ENCODE data around the gene ALX4.

The ALX4 gene

DNA sequence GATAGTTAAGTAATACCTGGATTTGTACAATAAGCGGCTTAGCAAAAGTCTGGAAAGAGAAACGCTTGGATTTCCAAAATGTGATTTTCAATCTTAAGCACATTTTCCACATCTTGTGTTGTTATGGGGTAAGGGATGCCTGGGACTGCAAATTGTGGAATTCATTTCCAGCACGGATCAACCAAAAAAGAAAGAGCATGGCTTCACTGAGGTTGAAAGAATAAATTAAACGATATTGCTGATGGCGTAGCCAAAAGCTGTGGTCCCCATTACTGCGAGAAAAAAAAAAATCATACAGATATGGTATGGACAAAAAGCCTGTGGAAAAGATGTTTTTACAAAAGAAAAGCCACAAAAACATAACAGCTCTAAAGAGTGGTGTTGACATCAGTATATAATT lies 26.0 kb upstream of the ALX4 start:
- in situ Hi-C loops (cut with MboI; ENCODE audit: low sequenced_read_pairs) = no loop called here

- in situ Hi-C loops (cut with MboI; ENCODE audit: low sequenced_read_pairs) = no loop called here
Observed at GRCh38 chr11:44335052-44335760, 25.3 kb upstream of the ALX4 start.

GRCh38 chr11:44334356-44335004 lies 24.5 kb upstream of the ALX4 start:
- in situ Hi-C loops (cut with MboI; ENCODE audit: low sequenced_read_pairs) = no loop called here

- in situ Hi-C loops (cut with MboI; ENCODE audit: low sequenced_read_pairs) = no loop called here
Observed at GRCh38 chr11:44333271-44334218, 23.6 kb upstream of the ALX4 start.

- in situ Hi-C loops (cut with MboI; ENCODE audit: low sequenced_read_pairs) = no loop called here
Observed at GRCh38 chr11:44332665-44333064, 22.7 kb upstream of the ALX4 start.

- in situ Hi-C loops (cut with MboI; ENCODE audit: low sequenced_read_pairs) = no loop called here
Observed at GRCh38 chr11:44329472-44330230, 19.7 kb upstream of the ALX4 start.

DNA sequence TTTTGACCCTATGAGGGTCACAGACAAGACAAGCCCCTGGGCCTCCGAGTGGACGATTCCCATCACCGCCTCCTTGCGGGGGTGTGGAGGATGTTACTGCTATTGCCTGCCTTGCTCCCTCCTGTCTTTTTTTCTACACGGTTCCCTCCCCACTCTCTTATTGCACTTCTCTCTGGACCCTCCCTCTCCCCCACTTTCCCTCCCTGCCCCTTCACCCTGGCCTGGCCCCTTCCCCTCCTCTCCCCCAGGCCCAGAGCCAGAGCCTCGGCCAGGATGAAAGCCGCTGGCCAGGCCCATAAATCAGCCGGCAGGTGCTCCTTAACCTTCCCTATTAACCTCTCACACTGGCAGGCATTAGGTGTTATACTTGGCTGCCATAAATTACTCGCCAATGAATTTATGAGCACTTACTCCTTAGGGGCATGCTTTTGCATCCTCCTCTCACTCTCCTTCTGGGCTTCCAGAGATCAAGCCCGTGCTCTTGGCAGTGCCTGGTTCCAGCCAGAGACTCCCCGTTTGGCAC lies 18.3 kb upstream of the ALX4 start:
- in situ Hi-C loops (cut with MboI; ENCODE audit: low sequenced_read_pairs) = no loop called here

- in situ Hi-C loops (cut with MboI; ENCODE audit: low sequenced_read_pairs) = no loop called here
Observed at GRCh38 chr11:44327730-44328129, 17.8 kb upstream of the ALX4 start.

- in situ Hi-C loops (cut with MboI; ENCODE audit: low sequenced_read_pairs) = no loop called here
Observed at GRCh38 chr11:44326615-44327475, 16.9 kb upstream of the ALX4 start.

DNA sequence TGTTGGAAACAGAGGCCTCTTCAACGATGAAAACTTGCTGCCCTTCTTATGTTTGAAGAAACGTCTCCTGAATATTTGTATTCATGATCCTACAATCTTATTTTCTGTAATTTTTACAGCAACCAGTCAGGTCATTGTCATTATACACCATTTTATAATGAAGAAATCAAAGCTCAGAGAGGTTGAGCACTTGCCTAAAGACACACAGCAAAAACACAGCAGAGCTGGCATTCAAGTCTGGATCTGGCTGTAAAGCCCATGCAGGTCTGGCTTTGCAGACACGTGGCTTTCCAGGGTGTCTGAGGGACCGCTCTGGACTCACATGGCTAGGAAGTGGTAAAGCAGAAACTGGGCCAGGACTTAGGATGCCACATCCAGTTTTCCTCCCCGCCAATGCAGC lies 15.8 kb upstream of the ALX4 start:
- in situ Hi-C loops (cut with MboI; ENCODE audit: low sequenced_read_pairs) = no loop called here

DNA sequence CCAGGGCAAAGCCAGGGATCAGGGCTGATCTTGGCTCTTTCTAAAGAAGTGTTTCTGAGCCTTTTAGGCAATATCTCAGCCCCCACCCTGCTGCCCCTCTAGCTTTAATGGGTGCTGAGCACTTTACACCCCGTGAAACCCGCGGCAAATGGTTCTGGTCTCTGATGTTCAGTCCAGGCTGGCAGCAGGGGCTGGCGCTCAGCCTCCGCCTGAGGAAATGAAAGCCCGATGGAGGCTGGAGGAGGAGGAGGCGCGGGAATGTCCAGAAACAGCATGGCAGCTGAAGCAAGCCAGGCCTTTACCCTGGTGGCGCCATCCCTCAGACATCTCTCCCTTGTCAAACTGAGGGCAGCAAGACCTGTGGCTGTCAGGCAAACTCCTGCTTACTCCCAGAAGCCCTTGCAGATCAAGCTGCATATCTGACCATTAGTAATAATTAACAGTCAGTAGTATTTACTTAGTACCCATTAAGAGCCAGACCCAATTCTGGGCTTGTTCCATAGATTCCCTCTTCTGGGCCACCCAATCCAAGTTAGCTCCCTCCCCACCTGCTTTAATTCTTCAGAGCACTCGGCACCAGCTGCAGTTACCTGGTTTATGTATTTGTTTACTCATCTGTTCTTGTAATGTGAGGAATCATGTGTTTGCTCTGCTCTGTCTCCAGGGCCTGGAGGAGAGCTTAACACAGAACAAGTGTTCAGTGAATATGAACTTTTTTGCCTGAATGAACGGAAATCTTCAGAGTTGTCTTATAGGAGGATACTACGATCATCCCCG lies 15.0 kb upstream of the ALX4 start:
- in situ Hi-C loops (cut with MboI; ENCODE audit: low sequenced_read_pairs) = no loop called here

DNA sequence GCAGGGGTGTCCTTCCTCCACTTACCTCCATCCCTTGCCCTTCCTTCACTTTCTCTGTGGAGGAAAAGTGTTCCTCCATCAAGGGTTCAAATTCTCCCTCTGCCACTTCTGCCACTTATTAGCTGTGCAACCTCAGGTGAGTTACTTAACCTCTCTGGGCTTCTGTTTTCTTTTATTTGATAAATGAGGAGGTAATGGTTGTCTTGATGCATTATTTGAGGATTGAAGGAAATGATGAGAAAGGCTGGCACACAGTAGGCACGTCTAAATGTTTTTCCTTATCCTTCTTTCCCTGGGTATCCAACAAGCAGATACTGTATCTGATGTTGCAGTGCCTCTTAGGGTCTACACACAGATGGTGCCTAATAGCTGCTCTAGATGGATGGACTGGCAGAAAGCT lies 14.3 kb upstream of the ALX4 start:
- in situ Hi-C loops (cut with MboI; ENCODE audit: low sequenced_read_pairs) = no loop called here

DNA sequence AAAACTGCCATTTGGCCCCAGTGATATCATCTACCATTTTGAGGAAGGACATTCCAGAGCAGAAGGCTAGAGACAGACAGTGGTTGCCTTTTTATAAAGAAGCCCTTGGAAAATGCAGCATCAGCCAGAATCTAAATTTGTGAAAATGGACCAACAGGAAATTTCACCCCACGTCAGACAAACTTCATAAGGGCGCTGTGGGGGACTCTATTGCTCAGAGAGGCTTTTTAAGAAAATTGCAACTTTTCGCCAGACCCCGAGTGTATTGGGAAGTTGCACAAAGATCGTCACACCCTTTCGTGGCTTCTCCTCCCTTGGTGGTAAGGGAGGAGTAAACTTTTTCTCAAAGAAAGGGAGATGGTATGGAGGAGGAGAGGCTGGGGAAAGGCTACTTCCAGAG lies 12.3 kb upstream of the ALX4 start:
- in situ Hi-C loops (cut with MboI; ENCODE audit: low sequenced_read_pairs) = no loop called here

GRCh38 chr11:44321059-44321458 lies 11.1 kb upstream of the ALX4 start:
- in situ Hi-C loops (cut with MboI; ENCODE audit: low sequenced_read_pairs) = no loop called here

- in situ Hi-C loops (cut with MboI; ENCODE audit: low sequenced_read_pairs) = no loop called here
Observed at GRCh38 chr11:44320289-44320973, 10.5 kb upstream of the ALX4 start.

DNA sequence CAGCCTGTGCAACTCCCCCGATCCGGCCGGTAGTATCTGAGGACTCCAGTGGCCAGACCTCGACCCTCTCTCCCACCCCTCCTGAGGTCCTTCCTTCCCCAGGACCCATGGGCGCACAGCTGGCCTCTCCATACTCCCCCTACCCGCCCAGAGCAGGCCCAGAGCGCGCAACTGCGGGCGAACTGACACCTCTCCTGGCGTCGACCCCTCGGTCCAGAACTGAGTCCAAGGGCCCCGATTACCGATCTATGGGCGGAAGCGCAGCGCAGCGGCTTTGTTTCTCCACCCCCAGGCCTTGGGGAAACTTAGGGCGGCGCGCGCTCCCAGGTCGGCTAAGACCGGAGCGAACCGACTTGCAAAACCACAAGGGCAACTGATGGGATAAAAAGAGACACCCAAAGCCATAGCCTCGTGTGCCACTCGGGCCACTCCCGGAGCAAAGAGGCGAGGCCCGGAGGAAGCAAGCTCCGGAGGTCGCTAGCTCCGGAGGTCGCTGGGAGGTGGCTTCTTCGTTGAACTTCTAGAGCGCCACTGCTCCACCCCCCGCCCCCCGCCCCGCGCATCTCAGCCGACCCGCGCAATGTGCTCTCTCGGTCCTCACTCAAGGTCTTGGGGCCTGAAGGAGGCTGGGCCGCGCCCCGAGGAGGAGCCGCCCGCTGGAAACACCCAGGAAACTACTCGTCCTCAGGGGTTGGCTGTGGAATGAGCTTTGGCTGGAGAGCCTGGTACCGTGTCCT lies 9.8 kb upstream of the ALX4 start:
- in situ Hi-C loops (cut with MboI; ENCODE audit: low sequenced_read_pairs) = no loop called here

DNA sequence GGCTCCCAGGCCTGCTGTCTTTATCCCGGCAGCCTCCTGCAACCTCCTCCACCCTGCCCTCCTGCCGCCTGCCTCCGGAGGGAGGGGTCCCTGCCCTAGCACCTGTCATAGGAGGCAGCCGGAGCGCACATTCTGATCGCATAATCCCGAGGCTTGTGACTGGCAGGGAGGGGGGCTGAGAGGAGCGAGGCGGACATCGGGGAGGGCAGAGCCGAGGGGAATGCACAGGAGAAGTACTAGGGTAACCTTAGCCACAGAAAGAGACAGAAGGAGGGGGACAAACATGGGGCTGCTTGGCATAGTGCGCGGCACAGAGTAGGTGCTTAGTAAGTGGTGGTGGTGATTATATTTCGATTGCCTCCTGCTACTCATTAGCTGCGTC lies 9.2 kb upstream of the ALX4 start:
- in situ Hi-C loops (cut with MboI; ENCODE audit: low sequenced_read_pairs) = no loop called here

- in situ Hi-C loops (cut with MboI; ENCODE audit: low sequenced_read_pairs) = no loop called here
Observed at GRCh38 chr11:44318369-44318768, 8.4 kb upstream of the ALX4 start.
